Measurements from ENCODE around the gene SRP14.
"Not testable (repeated sequence)": the region's sequence is repeated elsewhere in the genome, so short reads cannot be mapped to it uniquely, and the experiment has no call there.

Gene SRP14

DNA sequence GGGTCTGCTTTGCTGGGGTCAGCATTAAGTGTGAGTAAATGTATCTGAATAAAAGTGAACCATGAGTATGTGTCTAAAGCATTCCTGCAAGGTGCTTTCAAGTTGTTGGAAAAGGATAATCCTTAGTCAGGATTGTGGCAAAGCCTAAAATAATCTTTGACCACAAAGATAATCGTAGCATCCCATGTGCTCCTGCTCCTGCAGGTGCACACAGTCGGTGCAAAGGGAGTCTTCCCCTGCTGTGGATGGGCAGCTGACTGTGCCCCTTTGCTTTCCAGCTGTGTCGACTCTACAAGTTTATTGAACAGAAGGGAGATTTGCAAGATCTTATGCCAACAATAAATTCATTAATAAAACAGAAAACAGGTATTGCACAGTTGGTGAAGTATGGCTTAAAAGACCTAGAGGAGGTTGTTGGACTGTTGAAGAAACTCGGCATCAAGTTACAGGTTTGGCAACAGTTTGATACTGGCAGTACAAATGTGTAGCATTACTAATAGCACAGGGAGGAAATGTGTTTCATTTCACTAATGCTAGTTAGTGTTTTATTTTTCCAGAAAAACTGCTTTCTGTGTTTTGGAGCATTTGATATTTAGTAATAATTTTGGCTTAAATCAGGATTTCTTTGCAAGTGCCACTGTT lies 22.6 kb downstream of the SRP14 start:
- no peak for DNase-seq

GRCh38 chr15:40014390-40014789 lies 24.6 kb downstream of the SRP14 start:
- no peak for DNase-seq

DNA sequence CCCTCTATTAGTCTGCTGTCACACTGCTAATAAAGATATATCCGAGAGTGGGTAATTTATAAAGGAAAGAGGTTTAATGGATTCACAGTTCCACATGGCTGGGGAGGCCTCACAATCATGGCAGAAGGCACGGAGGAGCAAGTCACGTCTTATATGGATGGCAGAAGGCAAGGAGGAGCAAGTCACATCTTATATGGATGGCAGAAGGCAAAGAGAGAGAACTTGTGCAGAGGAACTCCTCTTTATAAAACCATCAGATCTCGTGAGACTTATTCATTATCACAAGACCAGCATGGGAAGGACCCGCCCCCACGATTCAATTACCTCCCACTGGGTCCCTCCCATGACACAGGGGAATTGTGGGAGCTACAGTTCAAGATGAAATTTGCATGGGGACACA lies 25.6 kb downstream of the SRP14 start:
- DNase-seq: not testable (repeated sequence)

GRCh38 chr15:40011303-40011702 lies 27.7 kb downstream of the SRP14 start:
- DNase-seq: no peak

DNA sequence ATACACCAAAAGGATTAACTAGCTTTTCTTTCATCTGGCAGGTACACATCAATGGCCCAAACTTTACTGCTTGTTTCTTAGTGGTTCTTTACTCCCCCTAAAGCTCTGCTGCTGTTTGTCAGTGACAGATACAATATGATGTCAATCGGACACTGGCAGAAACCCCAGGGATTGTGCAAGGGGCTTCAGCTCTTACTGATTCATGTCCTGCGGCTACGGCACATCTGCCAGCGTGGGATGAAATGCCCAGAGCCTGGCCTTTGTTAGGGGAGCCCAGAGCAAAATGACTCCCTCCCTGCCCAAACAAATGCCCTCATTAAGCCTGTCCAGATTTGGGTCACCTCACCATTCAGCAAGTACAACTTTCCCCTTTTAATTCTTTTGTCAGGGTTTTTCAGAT lies 28.3 kb downstream of the SRP14 start:
- DNase-seq: no peak

DNA sequence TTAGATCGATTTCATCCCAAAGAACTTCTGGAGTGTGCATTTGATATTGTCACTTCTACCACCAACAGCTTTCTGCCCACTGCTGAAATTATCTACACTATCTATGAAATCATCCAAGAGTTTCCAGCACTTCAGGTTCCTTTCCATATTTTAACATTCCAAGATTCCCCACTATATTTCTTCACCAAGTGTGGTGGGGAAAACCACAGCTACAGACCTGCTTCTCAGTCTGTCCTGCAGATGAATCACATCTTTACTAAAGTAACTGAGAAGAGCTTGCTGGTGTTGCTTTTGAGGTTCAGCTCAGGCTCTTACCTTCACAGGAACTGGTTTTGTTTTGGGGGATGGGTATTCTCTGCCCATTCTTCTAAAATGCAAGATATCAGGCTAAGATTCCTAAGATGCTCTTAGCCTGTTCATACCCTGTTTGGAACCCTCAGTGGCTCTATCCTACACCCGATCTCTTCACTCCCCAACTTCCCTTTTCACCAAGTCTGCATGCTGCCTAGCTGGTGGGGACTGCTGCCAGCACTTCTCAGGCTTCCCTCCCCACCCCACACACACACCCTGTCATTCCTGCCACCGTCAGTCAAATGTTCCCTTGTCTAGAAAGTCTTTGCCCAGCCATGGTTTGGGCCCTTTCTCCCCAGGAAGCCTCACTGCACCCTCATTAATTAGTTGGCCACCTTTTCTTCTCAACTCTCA lies 30.8 kb downstream of the SRP14 start:
- DNase-seq: no peak

DNA sequence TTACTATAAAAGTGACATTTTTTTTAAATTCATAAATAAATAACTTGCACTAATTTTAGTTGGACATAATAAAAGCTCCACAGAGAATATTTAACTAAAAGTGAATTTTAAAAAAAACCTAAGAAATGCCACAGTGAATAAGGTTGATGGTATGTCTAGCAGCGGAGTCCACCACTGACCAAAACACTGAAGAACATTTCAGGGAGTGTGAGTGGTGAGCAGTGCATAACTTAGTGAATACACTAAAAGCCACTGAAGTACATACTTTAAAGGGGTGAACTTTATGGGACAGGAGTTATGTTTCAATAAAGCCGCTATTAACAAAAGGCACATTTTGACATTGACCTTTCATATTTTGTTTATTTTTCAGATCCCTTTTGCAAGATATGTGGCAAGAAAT lies 32.3 kb downstream of the SRP14 start:
- DNase-seq: no peak

DNA sequence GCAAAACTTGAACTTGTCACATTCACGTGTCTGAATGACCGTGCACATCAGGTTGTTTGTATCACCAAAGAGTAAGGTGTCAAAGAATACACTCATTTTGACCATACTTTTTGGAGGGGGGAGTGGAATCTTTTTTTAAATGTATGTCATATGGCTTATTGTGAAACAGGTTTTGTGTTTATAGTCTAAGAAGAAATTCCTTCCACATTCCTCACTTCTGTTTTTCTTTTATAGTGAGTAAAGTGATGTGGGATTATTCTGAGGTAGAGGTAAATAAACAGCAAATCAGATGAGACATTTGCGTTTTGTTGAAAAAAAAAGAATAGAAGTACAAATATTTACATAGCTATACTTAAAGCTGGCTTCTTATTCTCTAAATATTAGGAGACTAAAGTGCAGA lies 33.0 kb downstream of the SRP14 start:
- no peak for DNase-seq

DNA sequence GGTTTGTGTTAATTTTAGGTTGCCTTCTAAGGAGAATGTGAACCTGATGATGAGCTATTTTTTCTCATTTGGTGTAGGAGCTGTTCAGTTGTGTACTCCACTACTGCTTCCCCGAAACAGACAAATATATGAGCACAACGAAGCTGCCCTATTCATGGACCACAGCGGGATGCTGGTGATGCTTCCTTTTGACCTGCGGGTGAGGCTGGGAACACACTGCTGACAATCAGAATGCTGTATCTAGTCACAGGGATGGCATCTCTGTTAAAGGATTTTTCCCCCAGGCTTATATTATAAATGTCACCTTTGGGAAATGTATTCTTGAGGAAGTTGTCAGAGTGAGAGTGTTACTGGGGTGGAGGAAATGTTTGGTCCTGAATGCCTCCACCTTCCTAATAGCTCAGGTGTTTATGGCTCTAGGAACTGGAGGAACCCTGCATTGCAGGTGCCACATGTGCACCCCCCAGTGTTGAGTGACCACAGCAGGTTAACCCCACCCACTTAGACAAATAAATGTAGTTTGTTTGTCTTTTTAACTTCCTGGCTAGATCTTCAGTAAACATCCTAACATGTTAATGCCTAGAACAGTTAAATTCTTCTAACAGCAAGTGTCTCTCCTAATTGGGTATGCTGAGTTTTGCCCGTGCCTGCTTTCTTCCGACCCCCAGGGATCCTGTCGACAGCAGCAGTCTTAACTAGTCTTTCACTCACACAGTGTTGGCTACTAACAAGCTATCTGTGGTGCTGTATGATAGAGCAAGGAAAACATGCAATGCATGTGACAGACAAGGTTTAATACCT lies 35.7 kb downstream of the SRP14 start:
- no peak for DNase-seq

- no peak for DNase-seq
Measured at GRCh38 chr15:40002295-40002694, 36.7 kb downstream of the SRP14 start.

GRCh38 chr15:39999538-40000200 lies 39.3 kb downstream of the SRP14 start:
- no peak for DNase-seq

- DNase-seq: no peak
Measured at GRCh38 chr15:39998511-39999077, 40.4 kb downstream of the SRP14 start.

DNA sequence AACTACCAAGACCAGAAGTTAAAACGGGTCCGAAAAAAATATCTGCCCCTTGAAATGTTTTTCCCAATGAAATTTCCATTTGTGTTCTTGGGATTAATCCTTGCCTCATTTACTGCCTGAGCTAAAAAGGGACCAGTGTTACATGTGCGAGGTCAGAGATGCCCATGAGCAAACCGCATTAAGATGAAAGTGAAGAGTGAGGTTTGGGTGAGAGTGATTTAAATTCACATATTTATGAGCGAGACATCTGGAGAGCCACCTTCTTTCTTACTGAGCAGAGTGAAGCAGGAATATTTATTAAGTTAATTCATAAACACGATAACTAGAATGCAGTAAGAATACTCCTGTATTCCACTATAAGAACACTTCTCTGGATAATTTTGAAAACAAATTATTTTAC lies 41.3 kb downstream of the SRP14 start:
- DNase-seq: no peak

- no peak for DNase-seq
Measured at GRCh38 chr15:39997031-39997430, 42.0 kb downstream of the SRP14 start.

GRCh38 chr15:39996228-39996627 lies 42.8 kb downstream of the SRP14 start:
- DNase-seq: not testable (repeated sequence)

GRCh38 chr15:39992953-39993352 lies 46.0 kb downstream of the SRP14 start:
- not testable (repeated sequence) for DNase-seq

DNA sequence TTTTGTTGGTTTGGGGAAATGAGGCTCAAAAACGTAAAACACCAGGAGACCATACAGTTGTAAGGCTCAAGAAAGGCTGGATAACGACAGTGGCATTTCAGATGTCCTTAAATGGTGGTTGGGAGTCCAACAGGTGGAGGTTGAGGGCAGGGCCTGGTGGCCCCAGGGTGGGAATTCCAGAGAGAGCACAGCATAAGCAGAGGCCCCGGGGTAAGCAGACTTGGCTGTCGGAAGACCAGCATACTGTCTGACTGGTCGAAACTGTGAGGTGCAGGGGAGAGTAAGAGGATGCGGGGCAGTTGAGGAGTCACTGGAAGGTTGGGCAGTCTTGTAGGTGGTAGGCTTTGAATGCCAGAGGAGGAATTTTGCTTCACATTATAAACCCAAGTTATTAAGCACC lies 48.3 kb downstream of the SRP14 start:
- no peak for DNase-seq

DNA sequence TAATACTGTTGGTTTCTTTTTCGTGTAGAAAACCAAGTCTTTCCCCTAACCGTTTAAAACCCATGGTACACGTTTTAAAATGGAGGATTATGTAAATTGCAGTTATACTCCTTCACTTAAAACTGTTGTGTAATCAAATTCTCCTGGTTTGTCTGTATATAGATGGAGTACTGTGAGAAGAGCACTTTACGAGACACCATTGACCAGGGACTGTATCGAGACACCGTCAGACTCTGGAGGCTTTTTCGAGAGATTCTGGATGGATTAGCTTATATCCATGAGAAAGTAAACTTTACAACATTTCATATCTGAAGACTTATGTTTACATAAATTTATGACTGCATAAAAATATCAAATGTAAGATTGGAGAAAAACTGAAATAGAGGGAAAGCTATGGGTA lies 51.2 kb downstream of the SRP14 start:
- DNase-seq: no peak

Data from NCI-H187 (cell line).